ENCODE results near the gene FBXO7.
"Not testable (repeated sequence)": the region's sequence is repeated elsewhere in the genome, so short reads cannot be mapped to it uniquely, and the experiment has no call there.

FBXO7 gene

DNA sequence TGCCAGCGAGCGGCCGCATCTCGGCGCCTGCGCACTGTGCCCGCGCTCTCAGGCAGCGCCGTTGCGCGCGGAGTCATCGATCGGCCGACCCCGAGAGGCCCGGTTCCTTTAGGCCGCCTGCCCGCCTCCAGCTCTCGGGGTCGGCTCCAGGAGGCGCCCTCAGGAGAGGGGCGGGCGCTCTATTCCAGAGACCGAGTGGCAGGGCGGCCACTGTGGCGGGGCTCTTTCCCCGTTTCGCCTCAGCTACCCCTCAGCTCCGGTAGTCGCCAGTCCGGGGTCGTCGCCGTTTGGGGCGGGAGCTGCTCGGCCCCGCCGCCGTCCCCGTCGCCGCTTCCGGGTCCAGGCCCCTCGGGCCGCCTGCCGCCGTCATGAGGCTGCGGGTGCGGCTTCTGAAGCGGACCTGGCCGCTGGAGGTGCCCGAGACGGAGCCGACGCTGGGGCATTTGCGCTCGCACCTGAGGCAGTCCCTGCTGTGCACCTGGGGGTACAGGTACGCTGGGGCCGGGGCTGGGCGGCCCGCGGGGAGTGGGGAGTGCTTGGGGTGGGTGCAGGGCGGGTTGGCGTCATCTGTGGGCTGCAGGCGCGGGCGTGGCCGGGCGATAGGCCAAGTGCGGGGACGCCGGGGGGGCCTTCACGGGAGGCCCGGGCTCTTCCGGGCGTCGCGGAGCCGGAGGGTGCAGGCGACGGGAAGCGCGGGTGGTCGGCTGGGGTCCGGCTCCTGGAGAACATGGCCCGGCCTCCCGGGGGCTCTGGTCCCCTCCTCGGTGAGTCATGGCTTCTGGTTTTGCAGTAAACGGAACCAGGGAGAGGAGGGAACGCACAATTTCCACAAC lies at the start of gene FBXO7:
TSS of gene FBXO7 (plus strand) at position 177 of the 833 bp plus-strand sequence. CDS start at position 369, 192 bp downstream.
- DNase-seq = peak; percentile 69 to 70

DNA sequence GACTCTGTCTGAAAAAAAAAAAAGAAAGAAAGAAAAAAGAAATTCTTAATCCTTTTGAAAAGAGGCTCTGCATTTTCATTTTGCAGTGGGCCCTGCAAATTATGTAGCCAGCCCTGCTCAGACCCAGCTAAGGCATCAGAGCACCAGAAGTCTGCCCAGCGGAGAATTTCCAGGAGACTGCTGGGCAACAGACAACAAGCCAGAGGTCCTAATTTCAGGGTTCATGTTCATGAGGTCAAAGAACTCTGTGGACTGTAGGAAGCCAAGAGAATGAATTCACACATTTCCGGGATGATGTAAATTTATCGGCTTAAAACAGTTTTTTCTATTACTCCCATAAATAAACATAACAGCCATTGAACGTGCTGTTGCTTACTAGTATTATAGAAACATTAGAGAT lies 47.7 kb upstream of the FBXO7 start:
- DNase-seq = no peak

DNA sequence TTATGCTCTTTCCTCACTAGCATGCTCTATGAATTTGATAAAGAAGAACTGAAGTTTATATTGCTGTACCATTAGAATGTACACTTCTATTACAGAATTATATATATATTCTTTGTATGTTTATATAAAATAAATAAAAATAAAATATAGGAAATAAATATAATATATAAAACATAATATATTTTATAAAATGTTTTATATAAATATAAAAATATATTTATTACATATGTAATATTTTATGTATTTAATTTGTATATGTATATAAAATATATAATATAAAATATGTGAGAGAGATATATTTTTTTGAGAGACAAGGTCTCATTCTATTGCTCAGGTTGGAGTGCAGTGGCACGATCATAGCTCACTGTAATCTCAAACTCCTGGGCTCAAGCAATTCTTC lies 44.3 kb upstream of the FBXO7 start:
- DNase-seq = no peak

DNA sequence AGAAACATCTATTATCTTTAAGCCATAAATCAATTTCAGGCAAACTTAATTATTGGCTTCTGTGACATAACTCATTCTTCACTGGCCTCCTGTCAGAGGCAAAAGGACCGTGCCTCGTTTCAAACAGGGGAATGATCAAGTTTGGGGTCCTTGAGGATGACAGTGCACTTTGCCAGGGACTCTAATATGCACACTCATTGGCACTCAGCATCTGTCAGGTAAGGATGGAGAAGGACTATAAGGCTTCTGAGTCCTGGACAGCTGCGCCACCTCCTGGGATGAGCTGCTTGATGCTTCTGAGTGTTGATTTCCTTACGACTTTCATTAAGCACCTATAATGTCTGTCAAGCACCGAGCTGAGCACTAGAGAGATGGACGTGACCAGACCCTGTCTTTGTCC lies 30.5 kb upstream of the FBXO7 start:
- no peak for DNase-seq

DNA sequence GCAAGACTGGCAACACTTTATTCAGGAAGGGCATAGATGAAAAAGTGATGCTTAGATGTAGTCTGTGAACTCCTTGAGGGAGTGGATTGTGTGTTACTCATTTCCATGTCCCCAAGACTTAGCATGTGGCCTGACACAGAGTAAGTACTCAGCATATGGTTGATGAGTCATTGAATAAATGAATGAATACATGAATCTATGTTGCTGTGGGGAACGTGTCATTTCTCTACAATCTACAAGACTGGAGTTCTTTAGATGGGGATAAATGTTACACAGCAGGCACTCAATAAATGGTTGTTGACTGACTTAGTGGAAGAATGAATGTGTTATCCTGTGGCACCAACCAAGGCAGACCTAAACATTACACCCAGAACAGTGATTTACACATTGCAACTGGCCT lies 28.3 kb upstream of the FBXO7 start:
- no peak for DNase-seq

DNA sequence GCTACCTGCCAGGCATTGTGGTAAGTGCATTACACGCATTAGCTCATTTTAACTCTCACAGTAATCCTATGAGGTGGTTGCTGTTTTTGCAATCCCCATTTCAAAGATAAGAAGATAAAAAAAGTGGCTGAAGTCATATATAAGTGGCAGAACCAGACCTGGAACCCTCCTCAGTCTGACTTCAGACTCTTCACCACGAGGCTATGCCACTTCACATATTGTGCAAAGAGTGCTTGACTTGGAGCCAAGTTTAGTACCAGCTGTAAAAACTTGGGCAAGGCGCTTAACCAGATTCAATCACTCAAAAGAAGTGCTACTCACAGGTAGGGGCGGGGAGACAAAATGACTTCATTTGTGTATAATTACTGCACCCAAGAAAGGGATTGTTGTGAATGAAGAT lies 25.6 kb upstream of the FBXO7 start:
- DNase-seq = no peak

DNA sequence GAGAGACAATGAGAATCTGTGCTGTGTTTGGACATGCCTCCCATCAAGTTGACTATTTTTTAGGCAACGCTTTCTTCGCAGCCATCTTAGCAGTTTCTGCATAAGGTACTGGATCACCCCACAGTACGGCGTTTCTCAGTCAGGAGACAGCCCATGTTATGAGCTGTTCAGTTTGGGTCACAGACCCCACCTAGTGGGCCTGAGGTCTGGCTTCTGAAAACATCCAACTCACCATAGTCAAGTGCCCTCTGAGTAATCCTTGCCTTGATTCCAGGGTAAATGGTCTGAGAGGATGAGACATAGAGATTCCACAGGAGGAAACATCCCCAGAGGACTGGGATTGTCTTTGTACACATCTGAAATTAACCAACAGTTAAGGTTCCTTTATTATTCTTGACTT lies 17.6 kb upstream of the FBXO7 start:
- DNase-seq = no peak

DNA sequence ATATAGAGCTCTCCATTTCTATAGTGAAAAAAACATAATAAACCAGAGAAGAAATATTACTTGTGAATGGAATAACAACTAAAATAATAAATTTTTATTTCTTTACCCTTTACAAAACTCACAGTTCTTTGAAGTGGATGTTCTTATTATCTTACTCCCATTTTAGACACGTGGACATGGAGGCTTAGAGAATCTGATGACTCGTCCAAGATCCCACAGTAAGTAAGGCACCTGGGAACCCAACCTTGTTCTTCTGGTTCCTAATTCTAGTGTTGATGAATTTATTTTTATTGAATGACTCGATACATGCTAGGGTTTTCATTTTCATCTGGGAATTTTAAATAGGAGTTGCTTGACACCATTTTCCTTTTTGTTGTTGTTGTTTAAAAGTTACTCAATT lies 12.2 kb upstream of the FBXO7 start:
- DNase-seq = no peak

DNA sequence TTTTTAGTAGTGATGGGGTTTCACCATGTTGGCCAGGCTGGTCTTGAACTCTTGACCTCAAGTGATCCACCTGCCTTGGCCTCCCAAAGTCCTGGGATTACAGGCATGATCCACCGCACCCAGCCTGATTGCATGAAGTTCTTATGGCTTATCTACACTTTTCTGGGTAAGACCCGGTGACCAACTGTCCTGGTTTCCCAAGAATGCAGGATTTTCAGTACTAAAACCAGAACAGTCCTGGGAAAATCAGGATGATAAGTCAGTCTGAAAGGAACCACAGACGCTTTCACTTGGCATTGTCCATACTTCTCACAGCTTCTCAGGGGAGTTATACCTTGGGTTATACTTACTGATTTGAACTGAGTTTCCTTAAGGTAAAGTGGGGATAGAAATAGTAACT lies 8.9 kb upstream of the FBXO7 start:
- no peak for DNase-seq

DNA sequence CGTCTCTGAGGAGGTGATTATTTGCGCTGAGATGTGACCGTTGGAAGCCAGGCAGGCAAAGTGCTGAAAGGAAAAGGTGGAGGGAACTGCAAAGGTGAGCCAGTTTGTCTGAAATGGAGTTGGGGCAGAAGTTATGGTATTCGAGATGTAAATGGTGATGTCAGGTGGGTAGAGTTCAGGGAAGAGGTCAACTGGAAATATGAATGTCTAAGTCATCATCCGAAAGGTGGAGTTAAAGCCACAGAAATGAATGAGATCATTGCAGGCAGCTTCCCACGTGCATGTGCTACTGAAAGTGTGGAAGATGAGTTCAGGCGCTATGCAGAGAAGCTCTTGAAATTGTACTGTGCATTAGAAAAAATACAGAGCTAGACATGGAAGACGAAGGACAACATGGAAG lies 8.1 kb upstream of the FBXO7 start:
- DNase-seq = no peak

DNA sequence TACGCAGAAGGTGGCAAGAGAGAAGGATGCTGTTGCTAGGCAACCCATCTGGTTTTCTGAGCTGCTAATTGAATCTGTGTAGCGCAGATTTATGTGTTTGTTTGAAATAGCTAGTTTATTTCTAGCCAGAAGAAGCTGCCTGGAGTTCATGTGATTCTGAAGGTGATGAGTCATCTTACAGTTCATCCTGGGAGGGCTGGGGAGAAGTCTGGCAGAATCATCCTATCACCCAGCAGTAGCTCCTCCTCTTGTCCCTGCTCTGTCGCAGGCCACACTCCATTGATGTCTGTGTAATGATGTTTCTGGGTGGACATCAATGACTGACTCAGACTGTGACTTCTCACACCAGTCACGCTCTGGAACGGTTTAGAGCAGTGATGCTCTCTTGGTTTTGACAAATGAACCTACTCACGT lies 4.8 kb upstream of the FBXO7 start:
- no peak for DNase-seq

DNA sequence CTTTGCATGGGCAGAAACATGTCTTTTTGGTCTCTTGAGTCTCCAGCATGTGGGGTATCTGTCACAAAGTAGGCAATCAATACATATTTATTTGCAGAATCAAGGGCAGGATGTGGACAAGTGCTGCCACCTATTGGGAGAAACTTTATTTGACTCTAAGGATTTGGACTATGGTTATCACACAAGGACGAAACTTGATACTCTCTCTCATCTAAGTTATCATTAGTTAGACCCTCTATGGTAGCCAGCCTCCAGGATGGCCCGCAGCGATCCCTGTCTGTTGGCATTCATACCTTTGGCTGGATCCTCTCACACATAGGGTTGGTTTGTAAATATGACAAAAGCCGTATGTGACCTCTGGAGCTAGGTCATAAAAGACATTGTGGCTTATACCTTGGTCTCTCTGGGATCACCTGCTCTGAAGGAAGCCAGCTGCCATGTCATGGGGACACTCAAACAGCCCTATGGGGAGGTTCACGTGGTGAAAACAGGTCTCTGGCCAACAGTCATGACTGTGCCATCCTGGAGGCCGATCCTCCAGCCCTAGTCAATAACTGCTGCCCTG lies 1.1 kb upstream of the FBXO7 start:
- DNase-seq = peak; percentile 57 to 62

DNA sequence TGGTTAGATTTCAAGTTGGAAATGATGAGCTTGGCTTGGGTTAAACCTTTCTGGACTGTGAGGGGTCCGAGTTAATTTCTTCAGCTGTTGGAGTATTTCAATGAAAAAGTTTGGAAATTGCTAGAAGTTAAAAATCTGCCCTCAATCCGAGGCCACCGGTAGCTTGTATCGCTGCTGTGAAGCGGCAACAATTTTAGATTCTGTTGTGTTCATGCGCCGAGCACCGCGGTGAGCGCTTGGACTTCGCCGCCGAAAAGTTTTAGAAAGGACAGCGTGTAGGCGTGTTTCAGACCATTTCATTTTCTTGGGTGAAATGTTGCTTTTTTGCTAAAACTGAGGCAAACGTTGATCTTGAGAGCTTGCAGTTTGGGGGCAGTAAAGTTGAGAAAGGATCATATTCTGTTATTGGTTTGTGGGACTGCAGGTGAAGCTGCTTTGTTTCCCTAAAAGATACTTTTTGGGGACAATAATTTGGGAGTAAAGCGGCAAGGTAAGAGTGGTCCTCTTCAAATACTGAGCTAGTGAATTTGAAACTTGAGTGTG lies 928 bp downstream of the FBXO7 start:
- no peak for DNase-seq

DNA sequence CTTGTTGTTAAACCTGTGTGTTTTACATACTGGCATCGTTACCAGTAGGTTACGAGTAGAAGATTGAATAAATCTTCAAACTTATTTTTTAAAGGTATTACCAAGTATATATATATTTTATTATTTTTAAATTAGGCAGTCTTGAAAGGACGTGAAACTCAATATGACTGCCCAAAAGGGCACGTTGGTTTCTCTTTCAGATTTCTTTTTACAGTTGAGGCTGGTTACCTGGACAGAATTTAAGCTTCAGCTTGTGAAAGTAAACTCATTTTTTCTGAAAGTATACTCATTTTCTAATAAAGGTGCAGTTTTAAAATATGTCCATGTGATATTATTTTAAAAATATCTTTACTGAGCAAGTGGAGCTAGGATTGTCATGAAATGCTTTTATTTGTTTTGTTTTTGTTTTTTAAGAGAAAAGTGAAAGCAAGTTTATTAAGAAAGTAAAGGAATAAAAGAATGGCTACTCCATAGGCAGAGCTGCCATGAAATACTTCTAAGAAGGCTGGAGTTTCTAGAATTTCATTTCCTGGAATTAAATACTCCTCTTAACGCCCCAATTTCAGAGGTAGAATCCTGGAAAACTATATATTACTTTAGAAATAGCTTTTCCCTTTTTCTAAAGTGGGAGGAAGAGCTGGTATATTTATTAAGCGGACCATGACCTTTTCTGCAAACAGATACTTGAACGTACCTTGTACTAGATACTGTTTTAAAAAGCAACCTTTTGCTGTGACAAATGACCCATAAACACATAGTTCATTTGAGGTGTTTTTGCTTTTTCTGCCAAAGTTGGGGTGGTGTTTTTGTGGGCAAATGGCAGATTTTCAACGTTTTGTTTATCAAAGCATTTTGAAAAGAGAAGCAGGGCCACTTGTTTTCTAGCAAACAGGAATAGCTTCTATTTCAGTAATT lies 1.9 kb downstream of the FBXO7 start:
- DNase-seq = peak in 1 of 2 experiments; percentile 12

DNA sequence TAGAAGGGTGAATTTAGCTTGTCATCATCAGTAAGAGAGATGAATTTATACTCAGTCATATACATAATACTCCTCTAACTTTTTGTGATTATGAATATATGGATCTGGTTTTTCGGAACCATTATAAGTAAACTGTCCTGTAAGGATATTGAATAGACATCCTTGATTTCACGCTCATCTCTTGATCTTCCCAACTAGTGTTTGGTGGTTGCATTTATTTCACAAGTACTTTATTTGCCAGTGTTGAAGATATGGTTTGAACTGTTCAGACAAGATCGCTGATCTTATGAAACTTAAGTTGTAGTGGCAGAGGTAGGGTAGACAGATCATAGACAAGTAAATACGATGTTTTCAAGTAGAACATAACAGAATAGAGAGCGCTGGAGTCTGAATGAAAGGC lies 3.0 kb downstream of the FBXO7 start:
- no peak for DNase-seq

DNA sequence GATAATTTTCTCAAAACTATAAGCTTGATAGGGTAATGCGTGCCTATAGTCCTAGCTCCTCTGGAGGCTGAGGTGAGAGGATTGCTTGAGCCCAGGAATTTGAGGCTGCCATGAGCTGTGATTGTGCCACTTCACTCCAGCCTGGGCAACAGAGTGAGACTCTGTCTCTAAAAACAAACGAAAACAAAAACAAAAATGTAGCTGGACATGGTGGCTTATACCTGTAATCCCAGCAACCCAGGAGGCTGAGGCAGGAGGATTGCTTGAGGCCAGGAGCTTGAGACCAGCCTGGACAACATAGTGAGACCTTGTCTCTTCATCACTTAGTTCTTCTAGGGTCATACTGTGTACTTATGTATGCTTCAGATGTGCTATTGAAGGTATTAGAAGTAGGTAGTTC lies 3.9 kb downstream of the FBXO7 start:
- not testable (repeated sequence) for DNase-seq

DNA sequence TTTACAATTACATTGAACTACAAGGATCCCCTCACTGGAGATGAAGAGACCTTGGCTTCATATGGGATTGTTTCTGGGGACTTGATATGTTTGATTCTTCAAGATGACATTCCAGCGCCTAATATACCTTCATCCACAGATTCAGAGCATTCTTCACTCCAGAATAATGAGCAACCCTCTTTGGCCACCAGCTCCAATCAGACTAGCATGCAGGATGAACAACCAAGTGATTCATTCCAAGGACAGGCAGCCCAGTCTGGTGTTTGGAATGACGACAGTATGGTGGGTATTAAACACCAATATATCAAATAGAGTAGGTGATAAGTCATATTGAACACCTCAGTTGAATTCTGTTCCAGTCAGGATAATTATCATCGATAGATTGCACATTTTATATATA lies 4.4 kb downstream of the FBXO7 start:
- DNase-seq = no peak

DNA sequence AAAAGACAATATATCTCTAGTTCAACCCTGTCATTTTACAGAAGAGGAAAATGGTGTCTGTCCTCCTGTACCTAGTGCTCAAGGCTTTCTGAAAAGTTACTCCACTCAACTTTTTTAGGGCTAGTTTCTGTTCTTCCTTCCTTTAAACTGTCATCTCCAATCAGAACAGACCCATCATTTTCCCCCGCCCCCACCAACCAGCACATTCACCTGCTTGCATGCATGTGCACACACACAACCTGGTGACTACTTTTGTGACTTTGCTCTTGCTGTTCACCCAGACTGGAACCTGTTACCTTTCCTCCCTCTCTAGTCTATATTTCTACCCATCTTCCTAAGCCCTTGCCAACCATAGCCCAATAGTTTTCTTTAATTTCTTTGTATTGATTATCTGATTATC lies 5.6 kb downstream of the FBXO7 start:
- DNase-seq = no peak

DNA sequence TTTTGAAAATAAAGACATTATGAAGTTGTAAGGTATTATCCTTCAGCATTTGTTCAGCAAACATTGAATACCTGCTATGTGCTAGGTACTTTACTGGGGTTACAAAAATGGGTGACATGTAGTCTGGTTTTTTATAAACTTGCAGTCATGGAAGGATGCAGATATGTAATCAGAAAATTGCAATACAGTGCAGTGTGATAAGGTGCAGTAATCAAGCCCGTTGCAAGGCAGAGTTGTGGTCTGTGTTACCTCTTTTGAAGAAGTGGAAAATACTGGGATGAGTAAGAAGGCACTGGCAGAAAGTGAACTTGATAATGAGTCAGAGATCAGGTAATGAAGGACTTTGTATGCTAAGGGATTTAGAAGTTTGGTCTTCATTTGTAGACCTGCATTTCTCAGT lies 8.1 kb downstream of the FBXO7 start:
- DNase-seq = no peak

DNA sequence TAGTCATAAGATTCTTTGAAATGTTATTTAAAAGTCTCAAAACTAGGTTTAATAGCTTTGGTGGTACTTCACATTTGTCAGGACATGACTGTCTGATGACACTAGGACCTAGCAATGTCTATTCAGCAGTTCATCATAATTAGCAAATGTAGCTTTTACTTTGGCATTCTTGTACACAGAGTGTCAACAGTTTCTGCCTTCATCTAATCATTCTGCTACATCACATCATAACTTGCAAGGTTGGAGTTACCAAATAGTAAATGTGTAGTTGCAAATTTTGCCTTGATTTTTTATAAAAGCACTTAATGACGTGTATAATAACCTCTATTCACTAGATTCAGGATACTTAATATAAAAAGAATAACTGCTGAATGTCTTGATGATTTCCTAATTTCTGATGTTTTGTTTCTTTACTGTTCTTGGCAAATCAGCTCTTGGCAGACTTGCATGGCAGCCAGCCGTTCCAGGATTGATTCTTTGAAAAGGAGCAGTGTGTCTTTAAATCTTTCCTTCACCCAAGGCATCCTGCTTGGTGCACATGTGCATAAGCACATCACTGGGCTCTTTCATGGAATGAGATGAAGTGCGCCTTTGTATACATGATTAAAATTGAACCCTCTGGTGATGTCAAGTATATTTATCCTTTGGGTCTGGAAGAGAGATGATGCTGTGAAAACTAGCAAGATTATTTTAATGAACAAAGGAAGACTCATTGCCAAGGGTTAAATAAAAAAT lies 12.2 kb downstream of the FBXO7 start:
- DNase-seq = no peak

DNA sequence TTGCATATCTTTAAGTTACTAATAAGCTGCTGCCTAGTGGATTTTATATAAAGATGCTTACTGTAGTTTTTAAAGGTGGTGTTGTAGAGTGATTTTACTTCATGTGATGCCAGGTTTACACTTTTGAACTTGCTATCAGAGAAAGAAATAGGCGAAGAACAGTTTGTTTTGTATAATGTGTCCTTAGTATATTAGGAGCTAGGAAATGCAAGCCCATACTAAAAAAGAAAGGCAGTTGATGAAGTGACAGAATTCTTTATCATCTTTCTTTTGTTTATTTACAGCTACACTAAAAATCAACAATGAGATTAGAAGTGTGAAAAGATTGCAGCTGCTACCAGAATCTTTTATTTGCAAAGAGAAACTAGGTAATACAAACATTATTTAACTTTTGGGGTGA lies 12.8 kb downstream of the FBXO7 start:
- no peak for DNase-seq

DNA sequence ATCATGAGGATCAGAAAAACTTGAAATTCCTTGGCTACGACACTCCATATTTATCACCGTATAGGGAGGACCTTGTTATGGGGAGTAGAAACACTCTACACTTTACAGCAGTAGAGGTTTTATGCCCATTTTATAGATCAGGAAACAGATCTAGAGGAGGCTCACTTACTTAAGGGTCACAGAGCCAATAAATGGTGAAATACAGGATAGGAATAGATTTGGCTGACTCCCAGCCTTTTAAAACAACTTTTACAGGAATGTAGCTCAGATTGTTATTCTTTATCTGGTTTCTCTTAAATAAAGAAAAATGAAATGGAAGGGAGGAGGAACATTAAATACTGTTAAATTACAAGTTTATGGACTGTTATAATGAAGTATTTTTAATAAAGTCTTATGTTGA lies 14.8 kb downstream of the FBXO7 start:
- DNase-seq = no peak

DNA sequence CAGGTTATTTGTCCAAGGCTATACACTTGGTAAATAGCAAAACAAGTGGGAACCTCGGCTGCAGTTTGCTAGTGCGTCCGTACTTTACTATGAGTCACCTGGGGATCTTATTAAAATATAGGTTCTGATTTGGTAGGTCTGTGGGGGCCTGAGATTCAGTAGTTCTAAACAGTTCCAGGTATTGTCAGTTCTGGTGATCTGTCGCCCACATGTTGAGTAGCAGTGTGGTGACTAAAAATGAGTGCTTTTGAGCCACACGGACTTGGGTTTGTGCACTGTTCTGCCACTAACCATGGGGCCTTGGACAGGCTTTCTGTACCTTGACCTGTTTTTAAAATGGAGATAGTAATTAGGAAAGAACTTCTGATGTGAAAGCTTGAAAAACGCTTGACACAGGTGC lies 15.7 kb downstream of the FBXO7 start:
- DNase-seq = no peak
